ENCODE data around the gene ACKR2.

- TF ChIP-seq CTCF (IDR thresholded peaks at IDR 0.05) (no peak), POLR2AphosphoS5 (IDR thresholded peaks at IDR 0.05) (no peak), EP300 (IDR thresholded peaks at IDR 0.05; ENCODE audit: low read depth) (no peak), POLR2A (IDR thresholded peaks at IDR 0.05) (no peak)
Observed at GRCh38 chr3:42786631-42787030, 22.6 kb upstream of the ACKR2 start.

Measured in transverse colon (tissue), 4 donors.